Measurements from ENCODE around the gene CAMK2N2. TPM values are rescaled to one million over a fixed set of nuclear protein-coding genes. Genes with fewer than 3 reads are reported as not detected.

Gene CAMK2N2
- total RNA-seq, 1 experiment from 2014 or later: 5.7 TPM

DNA sequence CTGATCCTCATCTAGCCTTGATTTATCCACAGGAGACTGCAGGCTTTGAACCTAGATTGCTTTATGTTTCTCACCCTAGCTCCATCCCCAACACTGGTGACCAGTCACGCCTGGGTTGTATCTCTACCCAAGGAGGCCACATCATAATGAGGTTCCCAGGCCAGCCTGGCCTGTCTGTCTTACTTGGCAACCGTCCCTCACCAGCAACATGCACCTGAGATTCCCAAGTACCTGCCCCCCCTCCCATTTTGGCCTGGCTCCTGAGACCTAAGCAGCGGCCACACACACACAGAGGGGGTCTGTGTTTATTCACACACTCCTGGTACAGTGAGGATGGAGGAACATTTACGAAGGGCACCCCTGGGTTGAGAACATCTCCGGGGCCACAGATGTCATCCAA, 2.4 kb downstream of the CAMK2N2 start:
- intact Hi-C loops (cut with micrococcal nuclease; ENCODE audit: unreplicated experiment) (no loop called here), in situ Hi-C loops (cut with HindIII; ENCODE audit: low pct_unique_long_range_greater_than_20kb, low sequenced_read_pairs) (no loop called here)
- Histone ChIP-seq H3K36me3 (ENCODE audit: control insufficient read depth, insufficient read depth, low read length) (no peaks in the 10 kb centered on the region), H3K4me1 (ENCODE audit: control insufficient read depth, insufficient read depth, low read length) (0 out of 2 replicates have a peak, but pooled peaks cover 4% of the 10 kb centered on the region), H3K9me3 (ENCODE audit: control insufficient read depth, insufficient read depth, low read depth, low read length) (no peaks in the 10 kb centered on the region), H3K4me3 (ENCODE audit: low read depth in 2 of 2, low read length in 2 of 2) (no peak overlapping the region), H3K27me3 (ENCODE audit: control insufficient read depth, insufficient read depth, low read length) (no peaks in the 10 kb centered on the region; the same call in 1 of the 2 replicates), H3K27ac (ENCODE audit: low read length) (no peak overlapping the region)
- POLR2A ChIA-PET: no interaction called here
- ATAC-seq (no peak), DNase-seq (ENCODE audit: low read depth, low spot score) (no peak)
- TF ChIP-seq, protein P1, sequence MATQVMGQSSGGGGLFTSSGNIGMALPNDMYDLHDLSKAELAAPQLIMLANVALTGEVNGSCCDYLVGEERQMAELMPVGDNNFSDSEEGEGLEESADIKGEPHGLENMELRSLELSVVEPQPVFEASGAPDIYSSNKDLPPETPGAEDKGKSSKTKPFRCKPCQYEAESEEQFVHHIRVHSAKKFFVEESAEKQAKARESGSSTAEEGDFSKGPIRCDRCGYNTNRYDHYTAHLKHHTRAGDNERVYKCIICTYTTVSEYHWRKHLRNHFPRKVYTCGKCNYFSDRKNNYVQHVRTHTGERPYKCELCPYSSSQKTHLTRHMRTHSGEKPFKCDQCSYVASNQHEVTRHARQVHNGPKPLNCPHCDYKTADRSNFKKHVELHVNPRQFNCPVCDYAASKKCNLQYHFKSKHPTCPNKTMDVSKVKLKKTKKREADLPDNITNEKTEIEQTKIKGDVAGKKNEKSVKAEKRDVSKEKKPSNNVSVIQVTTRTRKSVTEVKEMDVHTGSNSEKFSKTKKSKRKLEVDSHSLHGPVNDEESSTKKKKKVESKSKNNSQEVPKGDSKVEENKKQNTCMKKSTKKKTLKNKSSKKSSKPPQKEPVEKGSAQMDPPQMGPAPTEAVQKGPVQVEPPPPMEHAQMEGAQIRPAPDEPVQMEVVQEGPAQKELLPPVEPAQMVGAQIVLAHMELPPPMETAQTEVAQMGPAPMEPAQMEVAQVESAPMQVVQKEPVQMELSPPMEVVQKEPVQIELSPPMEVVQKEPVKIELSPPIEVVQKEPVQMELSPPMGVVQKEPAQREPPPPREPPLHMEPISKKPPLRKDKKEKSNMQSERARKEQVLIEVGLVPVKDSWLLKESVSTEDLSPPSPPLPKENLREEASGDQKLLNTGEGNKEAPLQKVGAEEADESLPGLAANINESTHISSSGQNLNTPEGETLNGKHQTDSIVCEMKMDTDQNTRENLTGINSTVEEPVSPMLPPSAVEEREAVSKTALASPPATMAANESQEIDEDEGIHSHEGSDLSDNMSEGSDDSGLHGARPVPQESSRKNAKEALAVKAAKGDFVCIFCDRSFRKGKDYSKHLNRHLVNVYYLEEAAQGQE (IDR thresholded peaks at IDR 0.05; ENCODE audit: insufficient read depth in 1 of 2, low read depth in 2 of 2, low read length in 1 of 2): no peak; a peak in 1 of 4 replicates
- TF ChIP-seq, protein P2, sequence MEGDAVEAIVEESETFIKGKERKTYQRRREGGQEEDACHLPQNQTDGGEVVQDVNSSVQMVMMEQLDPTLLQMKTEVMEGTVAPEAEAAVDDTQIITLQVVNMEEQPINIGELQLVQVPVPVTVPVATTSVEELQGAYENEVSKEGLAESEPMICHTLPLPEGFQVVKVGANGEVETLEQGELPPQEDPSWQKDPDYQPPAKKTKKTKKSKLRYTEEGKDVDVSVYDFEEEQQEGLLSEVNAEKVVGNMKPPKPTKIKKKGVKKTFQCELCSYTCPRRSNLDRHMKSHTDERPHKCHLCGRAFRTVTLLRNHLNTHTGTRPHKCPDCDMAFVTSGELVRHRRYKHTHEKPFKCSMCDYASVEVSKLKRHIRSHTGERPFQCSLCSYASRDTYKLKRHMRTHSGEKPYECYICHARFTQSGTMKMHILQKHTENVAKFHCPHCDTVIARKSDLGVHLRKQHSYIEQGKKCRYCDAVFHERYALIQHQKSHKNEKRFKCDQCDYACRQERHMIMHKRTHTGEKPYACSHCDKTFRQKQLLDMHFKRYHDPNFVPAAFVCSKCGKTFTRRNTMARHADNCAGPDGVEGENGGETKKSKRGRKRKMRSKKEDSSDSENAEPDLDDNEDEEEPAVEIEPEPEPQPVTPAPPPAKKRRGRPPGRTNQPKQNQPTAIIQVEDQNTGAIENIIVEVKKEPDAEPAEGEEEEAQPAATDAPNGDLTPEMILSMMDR (IDR thresholded peaks at IDR 0.05): no peak
- no peak for TF ChIP-seq SIN3A (IDR thresholded peaks at IDR 0.05; ENCODE audit: borderline replicate concordance, insufficient read depth, low read depth, low read length)
- TF ChIP-seq TCF7L2 (IDR thresholded peaks at IDR 0.05; ENCODE audit: low read depth, low read length): no peak
- no peak for TF ChIP-seq POLR2AphosphoS5 (IDR thresholded peaks at IDR 0.05; ENCODE audit: low read depth, low read length)
- no TSS peak for BruUV-seq (replicated peaks)
- CTCF ChIA-PET: interaction anchor here (0.7 kb wide), 1 partner anchor 28 kb away, joined by 3 read pairs; no protein-coding TSS in a partner anchor

DNA sequence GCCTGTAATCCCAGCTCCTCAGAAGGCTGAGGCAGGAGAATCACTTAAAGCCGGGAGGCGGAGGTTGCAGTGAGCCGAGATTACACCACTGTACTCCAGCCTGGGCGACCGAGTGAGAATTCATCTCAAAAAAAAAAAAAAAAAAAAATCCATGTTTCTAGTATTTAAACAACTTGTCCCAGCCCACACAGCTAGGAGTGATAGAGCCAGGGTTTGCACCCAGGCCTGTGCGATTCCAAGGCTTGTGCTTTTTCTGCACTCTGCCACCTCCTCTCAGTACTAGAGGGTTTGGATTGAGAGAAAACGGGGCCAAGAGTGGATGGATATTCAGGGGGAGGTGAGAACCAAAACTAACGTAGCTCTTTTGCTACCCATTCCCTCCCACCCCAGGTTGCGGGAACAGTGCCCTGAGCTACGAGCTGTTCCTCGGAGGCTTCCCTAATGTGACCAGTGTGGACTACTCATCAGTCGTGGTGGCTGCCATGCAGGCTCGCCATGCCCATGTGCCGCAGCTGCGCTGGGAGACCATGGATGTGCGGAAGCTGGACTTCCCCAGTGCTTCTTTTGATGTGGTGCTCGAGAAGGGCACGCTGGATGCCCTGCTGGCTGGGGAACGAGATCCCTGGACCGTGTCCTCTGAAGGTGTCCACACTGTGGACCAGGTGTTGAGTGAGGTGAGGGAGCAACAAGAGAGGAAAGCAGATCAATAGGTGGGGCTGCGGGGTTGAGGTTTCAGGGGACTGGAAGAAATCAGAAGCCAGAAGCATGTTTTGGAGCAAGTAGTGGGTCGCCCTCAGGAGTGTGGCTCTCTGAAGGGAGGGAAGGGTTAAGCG, 4.1 kb downstream of the CAMK2N2 start:
- POLR2A ChIA-PET: no interaction called here
- intact Hi-C loops (cut with micrococcal nuclease; ENCODE audit: unreplicated experiment): no loop called here
- 0 out of 2 replicates have a peak, but pooled peaks cover 4% of the 10 kb centered on the region for H3K4me1 ChIP-seq (ENCODE audit: control insufficient read depth, insufficient read depth, low read length)

More for the DNA sequence above, 4.1 kb downstream of the CAMK2N2 start:
- H3K4me3 ChIP-seq (ENCODE audit: low read depth in 2 of 2, low read length in 2 of 2): no peak overlapping the region
- no peaks in the 10 kb centered on the region; the same call in 1 of the 2 replicates for H3K27me3 ChIP-seq (ENCODE audit: control insufficient read depth, insufficient read depth, low read length)
- H3K36me3 ChIP-seq (ENCODE audit: control insufficient read depth, insufficient read depth, low read length): no peaks in the 10 kb centered on the region
- in situ Hi-C loops (cut with HindIII; ENCODE audit: low pct_unique_long_range_greater_than_20kb, low sequenced_read_pairs): no loop called here
- ATAC-seq (no peak), DNase-seq (ENCODE audit: low read depth, low spot score) (no peak)
- BruUV-seq (replicated peaks): no TSS peak
- no peaks in the 10 kb centered on the region for H3K9me3 ChIP-seq (ENCODE audit: control insufficient read depth, insufficient read depth, low read depth, low read length)
- no peak overlapping the region for H3K27ac ChIP-seq (ENCODE audit: low read length)
- TF ChIP-seq, protein P2 (IDR thresholded peaks at IDR 0.05): no peak
- TF ChIP-seq TCF7L2 (IDR thresholded peaks at IDR 0.05; ENCODE audit: low read depth, low read length): no peak
- no peak for TF ChIP-seq POLR2AphosphoS5 (IDR thresholded peaks at IDR 0.05; ENCODE audit: low read depth, low read length)
- TF ChIP-seq, protein P1 (IDR thresholded peaks at IDR 0.05; ENCODE audit: insufficient read depth in 1 of 2, low read depth in 2 of 2, low read length in 1 of 2): no peak
- CTCF ChIA-PET: interaction anchor here (0.7 kb wide), 1 partner anchor 15 kb away, joined by 5 read pairs; no protein-coding TSS in a partner anchor
